NCI-H2196 treated with DMSO at 0.1 percent for 48 hours (cell line): ENCODE results near the gene CASKIN1.
A peak's percentile ranks its signal among the peaks of the same experiment; 100 is the strongest.
"Not testable (repeated sequence)": the region's sequence is repeated elsewhere in the genome, so short reads cannot be mapped to it uniquely, and the experiment has no call there.

Experiments
- DNase-seq: peaks from one replicate; lab custom pipeline; 2025; ENCODE audit not compliant: unreplicated experiment; lab: John Stamatoyannopoulos, UW

Gene CASKIN1

DNA sequence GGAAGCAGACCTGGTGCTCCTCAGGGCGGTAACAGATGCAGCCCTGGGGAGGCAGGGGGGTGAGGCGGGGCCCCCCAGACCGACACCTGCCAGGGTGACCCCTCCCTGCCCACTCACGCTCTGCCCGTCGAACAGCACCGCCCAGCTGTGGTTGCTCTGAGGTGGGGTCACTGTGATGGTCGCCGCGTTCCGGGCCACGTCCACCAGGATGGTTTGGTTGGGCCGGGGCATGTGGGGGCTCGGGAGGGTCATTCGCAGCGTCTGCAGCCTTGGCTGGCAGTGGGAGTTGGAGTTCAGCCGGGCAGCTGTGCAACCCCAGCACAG is 13.6 kb upstream of the CASKIN1 start:
- DNase-seq, result no peak

DNA sequence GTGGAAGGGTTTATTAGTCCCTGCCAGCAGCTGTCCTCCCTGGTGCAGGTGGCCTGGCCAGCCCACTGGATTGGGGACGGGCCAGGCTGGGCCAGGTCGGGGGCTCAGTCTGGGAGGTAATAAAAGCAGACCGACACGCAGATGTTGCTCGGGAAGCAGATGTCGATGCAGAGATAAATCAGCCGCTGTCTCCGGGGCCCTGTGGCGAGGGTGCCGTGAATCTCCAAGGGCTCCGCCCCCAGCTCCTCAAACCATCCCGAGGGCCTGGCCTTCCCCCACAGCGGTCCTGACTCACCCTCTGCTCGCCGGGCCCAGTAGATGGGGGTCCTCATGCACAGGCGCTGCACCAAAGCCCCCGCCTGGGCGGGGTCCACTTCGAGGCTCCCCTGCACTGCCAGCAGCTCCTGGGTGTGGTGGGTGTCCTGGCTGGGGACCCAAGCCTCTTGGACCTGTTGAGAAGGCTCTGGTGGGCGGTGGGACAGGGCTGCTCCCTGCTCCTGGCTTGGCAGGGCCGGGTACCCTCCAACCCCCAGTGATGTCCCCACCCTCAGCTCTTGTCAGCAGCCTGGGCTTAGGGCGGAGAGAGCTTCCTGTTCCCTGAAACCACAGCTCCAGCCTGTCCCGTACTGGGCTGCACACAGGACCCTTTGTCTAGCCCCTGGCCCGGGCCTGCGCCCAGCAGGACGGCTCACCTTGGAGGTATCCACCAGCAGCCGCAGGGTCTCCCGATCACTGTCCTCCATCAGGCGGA is 13.0 kb upstream of the CASKIN1 start:
- DNase-seq, result no peak

GRCh38 chr16:2208772-2209171 is 12.4 kb upstream of the CASKIN1 start:
- DNase-seq, result no peak

GRCh38 chr16:2208308-2208707 is 11.9 kb upstream of the CASKIN1 start:
- DNase-seq, result no peak

GRCh38 chr16:2207872-2208271 is 11.5 kb upstream of the CASKIN1 start:
- no peak for DNase-seq

GRCh38 chr16:2206780-2207433 is 10.5 kb upstream of the CASKIN1 start:
- no peak for DNase-seq

DNA sequence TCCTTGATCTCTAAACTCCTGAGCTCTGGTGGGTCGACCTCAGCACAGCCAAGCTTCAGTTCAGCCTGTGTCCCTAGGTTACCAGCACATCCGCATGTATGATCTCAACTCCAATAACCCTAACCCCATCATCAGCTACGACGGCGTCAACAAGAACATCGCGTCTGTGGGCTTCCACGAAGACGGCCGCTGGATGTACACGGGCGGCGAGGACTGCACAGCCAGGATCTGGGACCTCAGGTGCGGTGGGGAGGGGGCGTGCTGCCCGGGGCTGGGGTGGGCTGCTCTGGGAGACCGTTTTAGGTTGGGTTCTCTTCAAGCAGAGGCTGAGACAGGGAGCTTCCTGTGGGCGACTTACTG is 10.0 kb upstream of the CASKIN1 start:
- no peak for DNase-seq

- DNase-seq, result peak; percentile 53
These were observed 9.5 kb upstream of the CASKIN1 start for GRCh38 chr16:2205967-2206313.

GRCh38 chr16:2205104-2205966 is 8.9 kb upstream of the CASKIN1 start, which contains the start of gene MLST8:
TSS of gene MLST8 (plus strand) at chr16:2205454. CDS start at chr16:2206086, 632 bp downstream.
- peak; percentile 72 for DNase-seq

DNA sequence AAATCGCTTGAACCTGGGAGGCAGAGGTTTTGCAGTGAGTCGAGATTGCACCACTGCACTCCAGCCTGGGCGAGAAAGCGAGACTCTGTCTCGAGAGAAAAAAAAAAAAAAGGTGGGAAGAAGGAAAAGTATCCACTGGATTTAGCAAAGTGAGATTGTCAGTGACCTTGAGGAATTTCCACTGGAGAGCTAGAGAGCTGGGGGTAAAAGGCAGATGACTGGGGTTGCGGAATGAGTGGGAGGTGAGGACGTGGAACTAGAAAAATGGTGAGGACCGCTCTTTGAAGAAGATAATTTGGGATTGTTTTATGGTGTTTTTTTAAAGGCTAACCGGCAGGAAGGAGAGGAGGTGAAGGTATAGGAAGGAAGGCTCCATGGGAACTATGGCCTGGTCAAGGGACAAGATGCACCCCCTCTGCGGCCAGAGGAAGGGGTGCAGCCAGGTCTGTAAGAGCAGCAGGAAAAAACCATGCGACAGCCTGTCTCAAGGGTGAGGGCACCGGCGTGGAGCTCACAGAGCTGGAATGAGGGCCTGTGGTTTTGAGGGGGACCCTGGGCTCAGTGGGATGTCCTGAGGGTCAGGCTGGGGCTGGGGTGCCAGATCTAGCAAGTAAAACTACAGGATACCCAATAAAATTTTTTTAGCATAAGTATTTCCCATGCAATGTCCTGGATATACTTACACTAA is 8.2 kb upstream of the CASKIN1 start:
- no peak for DNase-seq

DNA sequence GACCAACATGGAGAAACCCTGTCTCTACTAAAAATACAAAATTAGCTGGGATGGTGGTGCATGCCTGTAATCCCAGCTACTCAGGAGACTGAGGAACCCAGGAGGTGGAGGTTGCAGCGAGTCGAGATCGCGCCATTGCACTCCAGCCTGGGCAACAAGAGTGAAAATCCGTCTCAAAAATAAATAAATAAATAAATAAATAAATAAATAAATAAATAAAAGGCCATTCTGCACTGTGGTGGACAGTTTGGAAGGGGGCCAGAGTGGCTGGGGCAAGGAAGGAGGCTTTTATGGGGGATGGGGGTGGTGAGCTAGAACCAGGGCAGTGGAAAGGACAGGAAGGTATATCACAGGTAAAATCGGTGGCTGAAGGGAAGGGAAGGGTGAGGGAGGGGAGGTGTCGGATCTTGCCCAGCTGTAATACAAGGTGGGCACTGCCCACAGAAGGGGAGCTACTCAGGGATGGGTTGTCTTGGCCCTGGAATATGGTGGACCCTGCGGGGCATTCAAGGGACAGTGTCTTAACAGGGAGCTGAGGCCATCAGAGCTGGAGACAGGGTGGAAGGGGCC is 6.8 kb upstream of the CASKIN1 start:
- DNase-seq, result not testable (repeated sequence)

DNA sequence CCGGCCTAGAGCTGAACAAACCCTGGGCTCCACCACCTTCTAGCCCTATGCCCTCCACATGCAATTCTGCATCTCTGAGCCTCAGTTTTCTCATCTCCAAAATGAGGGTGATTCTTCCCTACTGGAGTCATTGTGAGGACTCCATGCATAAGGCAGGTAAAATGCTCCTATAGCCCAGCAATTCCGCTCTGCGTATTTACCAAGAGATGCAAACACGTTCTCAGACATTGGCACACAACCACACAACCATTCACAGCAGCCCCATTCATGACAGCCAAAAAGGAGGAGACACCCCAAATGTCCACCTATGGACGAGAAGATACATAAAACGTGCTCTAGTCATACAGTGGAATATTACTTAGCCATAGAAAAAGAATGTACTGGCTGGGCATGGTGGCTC is 3.9 kb upstream of the CASKIN1 start:
- DNase-seq, result no peak

DNA sequence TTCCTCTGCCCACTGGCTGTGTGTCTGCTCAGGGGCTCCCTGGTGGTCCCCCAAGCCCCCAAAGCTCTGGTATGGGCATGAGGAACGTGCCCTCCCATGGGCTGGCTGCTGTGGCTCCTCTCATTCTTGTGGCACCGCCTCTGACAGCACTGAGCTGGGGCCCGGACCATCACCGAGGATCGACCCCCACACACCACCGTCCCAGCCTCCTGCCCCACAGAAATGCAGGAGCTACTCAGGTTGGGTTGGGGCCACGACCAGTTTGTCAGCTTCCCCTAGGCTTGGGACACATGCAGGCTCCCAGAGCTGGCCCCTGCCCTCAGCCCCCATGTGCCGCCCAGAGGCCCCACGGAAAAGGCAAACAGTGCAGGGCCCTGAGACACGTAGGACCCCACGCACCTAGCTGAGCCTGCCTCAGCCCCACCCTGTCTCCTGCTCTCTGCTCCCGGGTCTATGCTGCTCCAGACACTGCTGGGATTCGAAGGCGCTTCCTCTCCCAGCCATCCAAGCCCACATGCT is 3.3 kb upstream of the CASKIN1 start:
- DNase-seq, result no peak

- DNase-seq, result no peak
These were observed 2.7 kb upstream of the CASKIN1 start for GRCh38 chr16:2199095-2199494.

DNA sequence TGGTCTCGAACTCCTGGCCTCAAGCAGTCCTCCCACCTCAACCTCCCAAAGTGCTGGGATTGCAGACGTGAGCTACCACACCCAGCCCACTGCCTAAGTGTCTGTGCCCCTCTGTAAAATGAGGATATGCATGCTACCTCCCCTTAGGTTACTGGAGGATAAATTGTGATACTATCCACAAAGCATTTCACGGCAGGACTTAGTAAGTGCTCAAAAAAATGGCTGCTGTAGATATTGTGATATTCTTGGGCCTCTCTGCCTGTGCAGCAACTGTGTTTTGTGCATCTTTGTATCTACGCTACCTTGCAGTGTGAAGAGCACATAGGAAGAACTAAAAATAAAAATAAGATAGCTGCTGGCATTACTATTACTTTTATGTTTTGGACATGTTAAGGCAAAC is 1.9 kb upstream of the CASKIN1 start:
- DNase-seq, result no peak

DNA sequence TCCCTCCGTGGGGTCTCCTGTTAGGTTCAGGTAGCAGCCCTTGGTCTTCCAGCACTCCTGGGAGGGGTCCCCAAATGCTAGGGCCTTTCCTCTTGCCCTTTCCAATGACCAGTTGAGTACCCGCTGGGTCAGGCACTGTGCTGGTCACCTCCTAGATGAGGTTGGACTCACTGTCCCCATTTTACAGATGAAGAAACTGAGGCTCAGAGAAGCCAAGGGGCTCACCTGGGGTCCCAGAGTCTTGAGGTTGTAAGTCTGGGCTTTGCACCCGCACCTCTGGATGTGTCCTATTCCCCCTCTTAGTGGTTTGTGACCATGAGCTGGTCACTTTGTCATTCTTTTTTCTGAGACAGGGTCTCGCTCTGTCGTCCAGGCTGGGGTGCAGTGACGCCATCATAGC is 1.4 kb upstream of the CASKIN1 start:
- DNase-seq, result no peak

- no peak for DNase-seq
These were observed 641 bp upstream of the CASKIN1 start for GRCh38 chr16:2196981-2197511.

- no peak for DNase-seq
These were observed 863 bp downstream of the CASKIN1 start for GRCh38 chr16:2195322-2196161.

DNA sequence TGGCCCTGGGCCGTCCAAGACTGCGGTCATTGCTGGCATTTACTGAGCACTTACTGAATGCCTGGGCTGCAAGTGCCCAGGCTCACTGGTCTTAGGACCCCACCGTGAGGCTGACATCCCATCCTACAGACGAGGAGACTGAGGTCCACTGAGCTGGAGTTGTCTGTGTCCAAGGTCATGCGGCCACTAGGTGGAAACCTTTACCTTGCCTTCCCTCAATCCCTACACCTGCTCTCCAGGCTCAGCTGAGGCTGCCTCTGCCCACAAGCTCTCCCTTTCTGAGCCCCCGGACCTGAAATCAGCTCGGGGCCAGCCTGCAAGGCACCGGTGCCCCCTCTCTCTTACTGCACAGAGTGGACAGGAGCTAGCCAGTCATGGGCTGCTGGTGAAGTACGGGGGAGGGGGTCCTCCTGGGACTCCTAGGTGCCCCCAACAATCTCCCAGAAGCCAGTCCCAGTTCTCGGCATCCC is 1.5 kb downstream of the CASKIN1 start:
- peak; percentile 14 for DNase-seq
